GM23248 (cell line): Measurements from ENCODE around the gene RAI2.

Experiments
- EZH2 ChIP-seq: fragments of 200-600 bp; sonication (generic); IDR thresholded peaks from 2 replicates; pipeline ENCODE4 v1.6.1; 2018; ENCODE audit warnings: antibody characterized with exemption, mild to moderate bottlenecking; ENCODE audit not compliant: insufficient read depth, poor library complexity, severe bottlenecking
- EZH2phosphoT487 ChIP-seq: fragments of 200-600 bp; sonication (generic); IDR thresholded peaks from 2 replicates; pipeline ENCODE4 v1.6.1; 2018; ENCODE audit warnings: antibody characterized with exemption, moderate library complexity, mild to moderate bottlenecking, low read depth; ENCODE audit not compliant: insufficient read depth

DNA sequence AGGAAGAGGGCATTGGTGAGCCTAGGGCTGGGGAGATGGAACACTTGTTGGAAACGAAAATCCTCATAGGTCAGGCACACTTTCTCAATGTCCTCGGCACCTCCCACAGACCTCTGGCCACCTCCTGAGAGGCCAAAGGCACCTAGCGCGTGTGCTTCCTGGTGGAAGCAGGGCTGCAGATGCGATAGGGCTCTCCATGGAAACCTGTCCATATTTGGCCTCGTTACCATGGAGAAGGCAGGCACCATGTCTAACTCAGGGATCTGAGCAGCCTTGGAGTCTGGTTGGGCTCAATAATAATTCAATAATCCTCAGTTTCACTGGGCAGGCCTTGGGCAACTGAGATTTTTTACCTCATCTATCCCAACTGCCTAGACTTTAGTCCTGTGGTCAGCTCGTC is 58.3 kb downstream of the RAI2 start:
- TF ChIP-seq EZH2 (no peak), EZH2phosphoT487 (no peak)
